DMS 273 treated with DMSO at 0.1 percent for 48 hours (cell line): ENCODE results near the gene NFATC3.
A peak's percentile ranks its signal among the peaks of the same experiment; 100 is the strongest.

Source experiments
- DNase-seq: peaks from one replicate; lab custom pipeline; 2025; lab: John Stamatoyannopoulos, UW

NFATC3 gene

GRCh38 chr16:68273896-68274295 is 188.7 kb downstream of the NFATC3 start:
- no peak for DNase-seq

DNA sequence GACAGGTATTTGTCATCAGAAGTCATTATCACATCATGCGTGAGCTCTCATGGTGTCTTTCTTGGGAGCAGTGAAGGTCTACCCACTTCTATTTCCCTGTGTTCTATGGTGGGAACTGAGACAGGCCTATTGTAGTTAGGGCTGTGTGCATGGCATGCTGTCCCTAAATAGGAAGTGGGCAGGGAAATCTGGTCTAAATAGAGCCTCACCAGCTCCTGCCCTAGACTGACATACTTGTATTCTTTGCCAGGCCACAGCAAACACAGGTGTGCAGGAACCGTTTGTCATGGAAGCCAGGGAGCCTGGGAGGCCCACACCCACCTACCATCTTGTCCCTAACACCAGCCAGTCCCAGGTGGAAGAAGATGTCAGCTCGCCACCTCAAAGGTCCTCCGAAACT is 189.3 kb downstream of the NFATC3 start:
- no peak for DNase-seq

- peak; percentile 69 for DNase-seq
Observed at GRCh38 chr16:68275611-68276191, 190.5 kb downstream of the NFATC3 start.

- DNase-seq: no peak
Observed at GRCh38 chr16:68276223-68276622, 191.1 kb downstream of the NFATC3 start.
